Neural progenitor cell (in vitro differentiated cells): ENCODE measurements around the gene KATNBL1. TPM values are rescaled to one million over a fixed set of nuclear protein-coding genes. Genes with fewer than 3 reads are reported as not detected.

Source experiments
- DNase-seq: peaks from one replicate; pipeline ENCODE4 v3.0.0-alpha.2; 2016; ENCODE audit warnings: low spot score
- H2AFZ ChIP-seq: fragments of 200-600 bp; sonication (generic); replicated peaks from 2 replicates; pipeline ENCODE4 v1.6.1; 2016; ENCODE audit warnings: antibody characterized with exemption
- H3F3A ChIP-seq: fragments of 200-600 bp; sonication (generic); 2 replicates; pipeline ENCODE4 v1.6.1; 2016; ENCODE audit warnings: antibody characterized with exemption, low read depth
- H3K27ac ChIP-seq: fragments of 200-600 bp; sonication (generic); 2 replicates; pipeline ENCODE4 v1.5.1; 2016; ENCODE audit warnings: mild to moderate bottlenecking
- H3K27me3 ChIP-seq: fragments of 200-600 bp; sonication (generic); 2 replicates; pipeline ENCODE4 v1.6.1; 2016; ENCODE audit warnings: mild to moderate bottlenecking, moderate library complexity
- H3K36me3 ChIP-seq: fragments of 200-600 bp; sonication (generic); 2 replicates; pipeline ENCODE4 v1.5.1; 2016
- H3K4me1 ChIP-seq: fragments of 200-600 bp; sonication (generic); 2 replicates; pipeline ENCODE4 v1.6.1; 2016; ENCODE audit warnings: mixed run types
- H3K4me2 ChIP-seq: fragments of 200-600 bp; sonication (generic); 2 replicates; pipeline ENCODE4 v1.6.1; 2016
- H3K4me3 ChIP-seq: fragments of 200-600 bp; sonication (generic); 2 replicates; pipeline ENCODE4 v1.5.1; 2016
- H3K79me2 ChIP-seq: fragments of 200-600 bp; sonication (generic); 2 replicates; pipeline ENCODE4 v1.6.1; 2016; ENCODE audit warnings: low read depth
- H3K9ac ChIP-seq: fragments of 200-600 bp; sonication (generic); 2 replicates; pipeline ENCODE4 v1.6.1; 2016
- H3K9me3 ChIP-seq: fragments of 200-600 bp; sonication (generic); 2 replicates; pipeline ENCODE4 v1.5.1; 2016; ENCODE audit warnings: low read depth
- H4K20me1 ChIP-seq: fragments of 200-600 bp; sonication (generic); 2 replicates; pipeline ENCODE4 v1.6.1; 2016; ENCODE audit warnings: low read depth
- H3K27ac Mint-ChIP-seq: 3 replicates; pipeline ENCODE4 v1.8.0; 2021; ENCODE audit warnings: mixed read lengths
- H3K27me3 Mint-ChIP-seq: 2 replicates; pipeline ENCODE4 v1.8.0; 2022; ENCODE audit warnings: low read depth, mild to moderate bottlenecking, inconsistent platforms, moderate library complexity, mixed read lengths; ENCODE audit not compliant: insufficient read depth
- H3K36me3 Mint-ChIP-seq: 3 replicates; pipeline ENCODE4 v1.8.0; 2021; ENCODE audit warnings: mixed read lengths
- H3K4me1 Mint-ChIP-seq: 3 replicates; pipeline ENCODE4 v1.8.0; 2021; ENCODE audit warnings: mixed read lengths
- H3K4me3 Mint-ChIP-seq: 3 replicates; pipeline ENCODE4 v1.8.0; 2021; ENCODE audit warnings: mild to moderate bottlenecking, moderate library complexity, mixed read lengths
- H3K9me3 Mint-ChIP-seq: 3 replicates; pipeline ENCODE4 v1.8.0; 2020; ENCODE audit warnings: mixed read lengths
- CTCF ChIP-seq: fragments of 200-600 bp; sonication (generic); IDR thresholded peaks from 2 replicates; pipeline ENCODE4 v1.5.1; 2017; ENCODE audit warnings: antibody characterized with exemption, mild to moderate bottlenecking
- EZH2 ChIP-seq: fragments of 200-600 bp; sonication (generic); IDR thresholded peaks from 2 replicates; pipeline ENCODE4 v1.6.1; 2017; ENCODE audit warnings: antibody characterized with exemption, mild to moderate bottlenecking, moderate library complexity
- EZH2phosphoT487 ChIP-seq: fragments of 200-600 bp; sonication (generic); IDR thresholded peaks from 2 replicates; pipeline ENCODE4 v1.6.1; 2017; ENCODE audit warnings: antibody characterized with exemption
- total RNA-seq: library from RNA; depleted of rRNA; stranded (reverse); fragments of >200 nt; gene quantifications from 2 replicates; pipeline ENCODE4 v1.2.3, GENCODE V29; 2015; ENCODE audit warnings: low replicate concordance

Gene KATNBL1
- total RNA-seq, 1 donor from 2014 or later = 178 TPM

GRCh38 chr15:34243226-34243625, 33.3 kb upstream of the KATNBL1 start:
- Histone ChIP-seq H3K27ac (no peak overlapping the region), H3K9me3 (no peaks in the 10 kb centered on the region), H3K4me1 (no peaks in the 10 kb centered on the region), H3F3A (no peaks in the 10 kb centered on the region), H2AFZ (no peak overlapping the region), H3K9ac (no peak overlapping the region), H3K4me2 (no peak overlapping the region), H3K79me2 (no peaks in the 10 kb centered on the region), H3K27me3 (no peaks in the 10 kb centered on the region), H3K36me3 (no peaks in the 10 kb centered on the region), H4K20me1 (no peaks in the 10 kb centered on the region), H3K4me3 (no peak overlapping the region)
- Mint-ChIP-seq H3K36me3 (no peaks in the 10 kb centered on the region), H3K4me3 (no peak overlapping the region), H3K27ac (no peak overlapping the region), H3K27me3 (peaks cover 2% of the 10 kb centered on the region), H3K9me3 (no peaks in the 10 kb centered on the region), H3K4me1 (no peaks in the 10 kb centered on the region)
- no peak for DNase-seq
- TF ChIP-seq EZH2 (no peak), EZH2phosphoT487 (no peak), CTCF (no peak)

- Histone ChIP-seq H3K27ac (no peak overlapping the region), H3K9me3 (no peaks in the 10 kb centered on the region), H3K9ac (no peak overlapping the region), H3K4me1 (no peaks in the 10 kb centered on the region), H3F3A (no peaks in the 10 kb centered on the region), H3K27me3 (no peaks in the 10 kb centered on the region), H3K4me2 (no peak overlapping the region), H3K4me3 (no peak overlapping the region), H3K79me2 (no peaks in the 10 kb centered on the region), H2AFZ (no peak overlapping the region), H4K20me1 (no peaks in the 10 kb centered on the region), H3K36me3 (no peaks in the 10 kb centered on the region)
- TF ChIP-seq CTCF (no peak), EZH2phosphoT487 (no peak), EZH2 (no peak)
- H3K4me1 Mint-ChIP-seq = no peaks in the 10 kb centered on the region
- H3K27me3 Mint-ChIP-seq = peaks cover 2% of the 10 kb centered on the region
- no peaks in the 10 kb centered on the region for H3K9me3 Mint-ChIP-seq
- no peak for DNase-seq
- no peak overlapping the region for H3K4me3 Mint-ChIP-seq
- no peaks in the 10 kb centered on the region for H3K36me3 Mint-ChIP-seq
- H3K27ac Mint-ChIP-seq = no peak overlapping the region
Measured at GRCh38 chr15:34242331-34242710, 32.4 kb upstream of the KATNBL1 start.

- TF ChIP-seq EZH2phosphoT487 (no peak), EZH2 (no peak), CTCF (peak; percentile 71)
- Histone ChIP-seq H3F3A (no peaks in the 10 kb centered on the region), H3K27ac (no peak overlapping the region), H3K36me3 (no peaks in the 10 kb centered on the region), H3K9me3 (no peaks in the 10 kb centered on the region), H3K79me2 (no peaks in the 10 kb centered on the region), H4K20me1 (no peaks in the 10 kb centered on the region), H3K4me2 (no peak overlapping the region), H2AFZ (no peak overlapping the region), H3K9ac (no peak overlapping the region), H3K4me1 (no peaks in the 10 kb centered on the region), H3K27me3 (no peaks in the 10 kb centered on the region), H3K4me3 (no peak overlapping the region)
- peaks cover 1% of the 10 kb centered on the region for H3K27me3 Mint-ChIP-seq
- H3K27ac Mint-ChIP-seq = no peak overlapping the region
- H3K9me3 Mint-ChIP-seq = no peaks in the 10 kb centered on the region
- no peak overlapping the region for H3K4me3 Mint-ChIP-seq
- peak; percentile 43 for DNase-seq
- H3K36me3 Mint-ChIP-seq = no peaks in the 10 kb centered on the region
- no peaks in the 10 kb centered on the region for H3K4me1 Mint-ChIP-seq
Measured at GRCh38 chr15:34241376-34242330, 31.8 kb upstream of the KATNBL1 start.
